Activated CD4-positive, alpha-beta T cell treated with anti-CD3 and anti-CD28 coated beads, Interleukin-2, Interleukin-4, amounts not matched to agents 100 ng/mL and 50 ng/mL, durations not matched to agents 16 hours and 8 hours (primary cell): ENCODE results near the gene FANCB.
A peak's percentile ranks its signal among the peaks of the same experiment; 100 is the strongest.

ENCODE experiments used
- DNase-seq: peaks from one replicate; pipeline ENCODE4 v3.0.0-alpha.2; 2020; ENCODE audit warnings: low spot score

Gene FANCB

GRCh38 chrX:14832586-14832985 is 40.3 kb downstream of the FANCB start:
- no peak for DNase-seq

- no peak for DNase-seq
Observed at GRCh38 chrX:14832151-14832550, 40.7 kb downstream of the FANCB start.

- DNase-seq, result no peak
Observed at GRCh38 chrX:14829643-14830042, 43.2 kb downstream of the FANCB start.

- no peak for DNase-seq
Observed at GRCh38 chrX:14826319-14826718, 46.5 kb downstream of the FANCB start.

GRCh38 chrX:14825851-14826250 is 47.0 kb downstream of the FANCB start:
- DNase-seq, result no peak

- no peak for DNase-seq
Observed at GRCh38 chrX:14819769-14820168, 53.1 kb downstream of the FANCB start.

GRCh38 chrX:14817571-14817970 is 55.3 kb downstream of the FANCB start:
- DNase-seq, result no peak

- DNase-seq, result peak; percentile 17
Observed at GRCh38 chrX:14802943-14803710, 69.7 kb downstream of the FANCB start.

- DNase-seq, result no peak
Observed at GRCh38 chrX:14801136-14801535, 71.7 kb downstream of the FANCB start.

GRCh38 chrX:14798805-14799397 is 74.0 kb downstream of the FANCB start:
- DNase-seq, result peak; percentile 24
